Measurements from ENCODE around the gene OSTM1. TPM values are rescaled to one million over a fixed set of nuclear protein-coding genes. Genes with fewer than 3 reads are reported as not detected.

Gene OSTM1
- total and polyA plus RNA-seq, 2 of the 13 experiments (the other 11 are each of a cell fraction or from before 2014, with no cell fraction given): 8.7 to 20.5 TPM

GRCh38 chr6:108074359-108075144 is at the start of gene OSTM1 (continued):
- TF ChIP-seq ZNF280D (CRISPR knock-in tag; IDR thresholded peaks at IDR 0.05) (no peak; the same call in 1 of the 2 replicates), PREB (CRISPR knock-in tag; IDR thresholded peaks at IDR 0.05) (no peak; the same call in none of the 2 replicates), ZBED4 (CRISPR knock-in tag; IDR thresholded peaks at IDR 0.05; ENCODE audit: borderline replicate concordance) (no peak; the same call in 1 of the 2 replicates), FOXA1 (IDR thresholded peaks at IDR 0.05) (no peak), FOXA1 (CRISPR knock-in tag; IDR thresholded peaks at IDR 0.05) (no peak), ZNF564 (CRISPR knock-in tag; IDR thresholded peaks at IDR 0.05) (no peak; the same call in 1 of the 2 replicates), ZNF280B (CRISPR knock-in tag; IDR thresholded peaks at IDR 0.05; ENCODE audit: borderline replicate concordance) (no peak; the same call in 1 of the 2 replicates), MAX (IDR thresholded peaks at IDR 0.05) (peak; percentile 97), ZNF3 (CRISPR knock-in tag; IDR thresholded peaks at IDR 0.05) (no peak), KLF12 (CRISPR knock-in tag; IDR thresholded peaks at IDR 0.05; ENCODE audit: borderline replicate concordance) (peak; percentile 87), ZNF34 (CRISPR knock-in tag; IDR thresholded peaks at IDR 0.05; ENCODE audit: borderline replicate concordance) (peak; percentile 85; the same call in 1 of the 2 replicates), FOXA3 (CRISPR knock-in tag; IDR thresholded peaks at IDR 0.05) (no peak), MED8 (CRISPR knock-in tag; IDR thresholded peaks at IDR 0.05; ENCODE audit: insufficient replicate concordance) (no peak), ZNF614 (CRISPR knock-in tag; IDR thresholded peaks at IDR 0.05; ENCODE audit: borderline replicate concordance) (0 out of 2 replicates have a peak, but pooled peaks have one; percentile 15), USF2 (IDR thresholded peaks at IDR 0.05; ENCODE audit: low read depth, low read length) (peak; percentile 66), USF2 (CRISPR knock-in tag; IDR thresholded peaks at IDR 0.05; ENCODE audit: borderline replicate concordance) (no peak; the same call in 1 of the 2 replicates)
